ENCODE data around the gene C17orf113. TPM values are rescaled to one million over a fixed set of nuclear protein-coding genes. Genes with fewer than 3 reads are reported as not detected.

Gene C17orf113
- total and polyA plus RNA-seq, 2 of the 13 experiments (the other 11 are each of a cell fraction or from before 2014, with no cell fraction given): 0.87 to 1.1 TPM

DNA sequence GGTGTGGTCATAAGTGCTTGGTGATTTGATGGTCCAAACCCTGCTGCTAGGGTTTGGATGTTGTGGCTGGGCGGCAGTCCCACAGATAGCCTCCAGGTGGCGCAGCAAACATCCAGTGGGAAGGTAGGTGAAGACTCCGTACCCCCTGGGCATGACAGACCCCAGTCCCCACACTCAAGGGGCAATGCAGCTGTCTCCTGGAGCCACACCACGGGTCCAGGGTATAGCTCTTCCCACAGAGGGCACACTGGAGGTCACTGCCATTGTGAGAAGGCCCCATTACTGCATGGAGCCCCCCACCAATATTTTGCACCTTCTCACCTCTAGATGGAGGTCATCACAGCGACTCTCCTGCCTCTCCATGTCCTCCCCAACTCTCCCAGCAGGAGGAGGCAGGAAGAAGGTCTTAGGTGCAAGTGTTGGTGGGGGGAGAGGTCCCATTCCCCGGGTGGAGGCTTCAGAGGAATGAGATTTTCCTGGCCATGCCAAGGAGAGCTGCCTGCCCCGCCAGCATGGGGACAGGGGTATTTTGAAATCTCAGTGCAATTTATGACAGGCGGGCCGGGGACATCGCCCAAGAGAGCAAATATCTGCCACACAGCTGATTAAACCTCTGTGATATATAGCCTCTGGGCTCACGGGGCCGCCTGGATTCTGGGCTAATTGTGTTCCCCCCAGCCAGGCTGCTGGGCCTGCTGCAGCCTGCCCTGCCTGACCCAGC lies 17.1 kb upstream of the C17orf113 start (continued):
- TF ChIP-seq, protein P1, sequence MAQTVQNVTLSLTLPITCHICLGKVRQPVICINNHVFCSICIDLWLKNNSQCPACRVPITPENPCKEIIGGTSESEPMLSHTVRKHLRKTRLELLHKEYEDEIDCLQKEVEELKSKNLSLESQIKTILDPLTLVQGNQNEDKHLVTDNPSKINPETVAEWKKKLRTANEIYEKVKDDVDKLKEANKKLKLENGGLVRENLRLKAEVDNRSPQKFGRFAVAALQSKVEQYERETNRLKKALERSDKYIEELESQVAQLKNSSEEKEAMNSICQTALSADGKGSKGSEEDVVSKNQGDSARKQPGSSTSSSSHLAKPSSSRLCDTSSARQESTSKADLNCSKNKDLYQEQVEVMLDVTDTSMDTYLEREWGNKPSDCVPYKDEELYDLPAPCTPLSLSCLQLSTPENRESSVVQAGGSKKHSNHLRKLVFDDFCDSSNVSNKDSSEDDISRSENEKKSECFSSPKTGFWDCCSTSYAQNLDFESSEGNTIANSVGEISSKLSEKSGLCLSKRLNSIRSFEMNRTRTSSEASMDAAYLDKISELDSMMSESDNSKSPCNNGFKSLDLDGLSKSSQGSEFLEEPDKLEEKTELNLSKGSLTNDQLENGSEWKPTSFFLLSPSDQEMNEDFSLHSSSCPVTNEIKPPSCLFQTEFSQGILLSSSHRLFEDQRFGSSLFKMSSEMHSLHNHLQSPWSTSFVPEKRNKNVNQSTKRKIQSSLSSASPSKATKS (CRISPR knock-in tag; IDR thresholded peaks at IDR 0.05): no peak
- TF ChIP-seq, protein P2, sequence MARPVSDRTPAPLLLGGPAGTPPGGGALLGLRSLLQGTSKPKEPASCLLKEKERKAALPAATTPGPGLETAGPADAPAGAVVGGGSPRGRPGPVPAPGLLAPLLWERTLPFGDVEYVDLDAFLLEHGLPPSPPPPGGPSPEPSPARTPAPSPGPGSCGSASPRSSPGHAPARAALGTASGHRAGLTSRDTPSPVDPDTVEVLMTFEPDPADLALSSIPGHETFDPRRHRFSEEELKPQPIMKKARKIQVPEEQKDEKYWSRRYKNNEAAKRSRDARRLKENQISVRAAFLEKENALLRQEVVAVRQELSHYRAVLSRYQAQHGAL (CRISPR knock-in tag; IDR thresholded peaks at IDR 0.05; ENCODE audit: not compliant biosample characterization): no peak
- TF ChIP-seq, protein P3, sequence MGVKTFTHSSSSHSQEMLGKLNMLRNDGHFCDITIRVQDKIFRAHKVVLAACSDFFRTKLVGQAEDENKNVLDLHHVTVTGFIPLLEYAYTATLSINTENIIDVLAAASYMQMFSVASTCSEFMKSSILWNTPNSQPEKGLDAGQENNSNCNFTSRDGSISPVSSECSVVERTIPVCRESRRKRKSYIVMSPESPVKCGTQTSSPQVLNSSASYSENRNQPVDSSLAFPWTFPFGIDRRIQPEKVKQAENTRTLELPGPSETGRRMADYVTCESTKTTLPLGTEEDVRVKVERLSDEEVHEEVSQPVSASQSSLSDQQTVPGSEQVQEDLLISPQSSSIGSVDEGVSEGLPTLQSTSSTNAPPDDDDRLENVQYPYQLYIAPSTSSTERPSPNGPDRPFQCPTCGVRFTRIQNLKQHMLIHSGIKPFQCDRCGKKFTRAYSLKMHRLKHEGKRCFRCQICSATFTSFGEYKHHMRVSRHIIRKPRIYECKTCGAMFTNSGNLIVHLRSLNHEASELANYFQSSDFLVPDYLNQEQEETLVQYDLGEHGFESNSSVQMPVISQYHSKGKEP (CRISPR knock-in tag; IDR thresholded peaks at IDR 0.05): no peak
- TF ChIP-seq TCF7L2 (IDR thresholded peaks at IDR 0.05; ENCODE audit: low read depth, low read length) (no peak), FOXP1 (IDR thresholded peaks at IDR 0.05) (no peak), FOXP1 (CRISPR knock-in tag; IDR thresholded peaks at IDR 0.05) (no peak), ZNF468 (CRISPR knock-in tag; IDR thresholded peaks at IDR 0.05) (no peak), NR2C2 (CRISPR knock-in tag; IDR thresholded peaks at IDR 0.05; ENCODE audit: borderline replicate concordance) (peak; percentile 62), HMG20B (CRISPR knock-in tag; conservative IDR thresholded peaks at IDR 0.05) (no peak; the same call in 1 of the 2 replicates), ZSCAN31 (CRISPR knock-in tag; IDR thresholded peaks at IDR 0.05; ENCODE audit: low read depth) (no peak), ZFY (CRISPR knock-in tag; IDR thresholded peaks at IDR 0.05) (0 out of 2 replicates have a peak, but pooled peaks have one; percentile 15), HHEX (CRISPR knock-in tag; IDR thresholded peaks at IDR 0.05) (no peak), ZNF354B (CRISPR knock-in tag; IDR thresholded peaks at IDR 0.05) (no peak), PRMT3 (CRISPR knock-in tag; IDR thresholded peaks at IDR 0.05; ENCODE audit: borderline replicate concordance, low read depth) (no peak), NCOR1 (IDR thresholded peaks at IDR 0.05; ENCODE audit: borderline replicate concordance, low read length) (no peak), BRCA1 (CRISPR knock-in tag; IDR thresholded peaks at IDR 0.05) (no peak)
- TF ChIP-seq, protein P4, sequence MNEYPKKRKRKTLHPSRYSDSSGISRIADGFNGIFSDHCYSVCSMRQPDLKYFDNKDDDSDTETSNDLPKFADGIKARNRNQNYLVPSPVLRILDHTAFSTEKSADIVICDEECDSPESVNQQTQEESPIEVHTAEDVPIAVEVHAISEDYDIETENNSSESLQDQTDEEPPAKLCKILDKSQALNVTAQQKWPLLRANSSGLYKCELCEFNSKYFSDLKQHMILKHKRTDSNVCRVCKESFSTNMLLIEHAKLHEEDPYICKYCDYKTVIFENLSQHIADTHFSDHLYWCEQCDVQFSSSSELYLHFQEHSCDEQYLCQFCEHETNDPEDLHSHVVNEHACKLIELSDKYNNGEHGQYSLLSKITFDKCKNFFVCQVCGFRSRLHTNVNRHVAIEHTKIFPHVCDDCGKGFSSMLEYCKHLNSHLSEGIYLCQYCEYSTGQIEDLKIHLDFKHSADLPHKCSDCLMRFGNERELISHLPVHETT (CRISPR knock-in tag; conservative IDR thresholded peaks at IDR 0.05): no peak
- TF ChIP-seq, protein P5, sequence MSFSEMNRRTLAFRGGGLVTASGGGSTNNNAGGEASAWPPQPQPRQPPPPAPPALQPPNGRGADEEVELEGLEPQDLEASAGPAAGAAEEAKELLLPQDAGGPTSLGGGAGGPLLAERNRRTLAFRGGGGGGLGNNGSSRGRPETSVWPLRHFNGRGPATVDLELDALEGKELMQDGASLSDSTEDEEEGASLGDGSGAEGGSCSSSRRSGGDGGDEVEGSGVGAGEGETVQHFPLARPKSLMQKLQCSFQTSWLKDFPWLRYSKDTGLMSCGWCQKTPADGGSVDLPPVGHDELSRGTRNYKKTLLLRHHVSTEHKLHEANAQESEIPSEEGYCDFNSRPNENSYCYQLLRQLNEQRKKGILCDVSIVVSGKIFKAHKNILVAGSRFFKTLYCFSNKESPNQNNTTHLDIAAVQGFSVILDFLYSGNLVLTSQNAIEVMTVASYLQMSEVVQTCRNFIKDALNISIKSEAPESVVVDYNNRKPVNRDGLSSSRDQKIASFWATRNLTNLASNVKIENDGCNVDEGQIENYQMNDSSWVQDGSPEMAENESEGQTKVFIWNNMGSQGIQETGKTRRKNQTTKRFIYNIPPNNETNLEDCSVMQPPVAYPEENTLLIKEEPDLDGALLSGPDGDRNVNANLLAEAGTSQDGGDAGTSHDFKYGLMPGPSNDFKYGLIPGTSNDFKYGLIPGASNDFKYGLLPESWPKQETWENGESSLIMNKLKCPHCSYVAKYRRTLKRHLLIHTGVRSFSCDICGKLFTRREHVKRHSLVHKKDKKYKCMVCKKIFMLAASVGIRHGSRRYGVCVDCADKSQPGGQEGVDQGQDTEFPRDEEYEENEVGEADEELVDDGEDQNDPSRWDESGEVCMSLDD (CRISPR knock-in tag; IDR thresholded peaks at IDR 0.05; ENCODE audit: borderline replicate concordance): no peak
- TF ChIP-seq, protein P6, sequence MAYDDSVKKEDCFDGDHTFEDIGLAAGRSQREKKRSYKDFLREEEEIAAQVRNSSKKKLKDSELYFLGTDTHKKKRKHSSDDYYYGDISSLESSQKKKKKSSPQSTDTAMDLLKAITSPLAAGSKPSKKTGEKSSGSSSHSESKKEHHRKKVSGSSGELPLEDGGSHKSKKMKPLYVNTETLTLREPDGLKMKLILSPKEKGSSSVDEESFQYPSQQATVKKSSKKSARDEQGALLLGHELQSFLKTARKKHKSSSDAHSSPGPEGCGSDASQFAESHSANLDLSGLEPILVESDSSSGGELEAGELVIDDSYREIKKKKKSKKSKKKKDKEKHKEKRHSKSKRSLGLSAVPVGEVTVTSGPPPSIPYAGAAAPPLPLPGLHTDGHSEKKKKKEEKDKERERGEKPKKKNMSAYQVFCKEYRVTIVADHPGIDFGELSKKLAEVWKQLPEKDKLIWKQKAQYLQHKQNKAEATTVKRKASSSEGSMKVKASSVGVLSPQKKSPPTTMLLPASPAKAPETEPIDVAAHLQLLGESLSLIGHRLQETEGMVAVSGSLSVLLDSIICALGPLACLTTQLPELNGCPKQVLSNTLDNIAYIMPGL (CRISPR knock-in tag; IDR thresholded peaks at IDR 0.05; ENCODE audit: borderline replicate concordance in 1 of 2, low read depth in 1 of 2): peak; percentile 64 to 89; a peak in 3 of 4 replicates

All from HepG2 (cell line).